Chondrocyte (in vitro differentiated cells): Measurements from ENCODE around the gene BCL2L1. TPM values are rescaled to one million over a fixed set of nuclear protein-coding genes. Genes with fewer than 3 reads are reported as not detected.
A peak's percentile ranks its signal among the peaks of the same experiment; 100 is the strongest.

Experiments
- DNase-seq: peaks from one replicate; pipeline ENCODE4 v3.0.0; 2021; ENCODE audit warnings: mixed read lengths, low spot score
- H3K27ac Mint-ChIP-seq: one replicate; pipeline ENCODE4 v1.8.0; 2021; ENCODE audit warnings: mild to moderate bottlenecking, moderate library complexity, mixed read lengths; ENCODE audit not compliant: unreplicated experiment
- H3K27me3 Mint-ChIP-seq: 2 replicates; pipeline ENCODE4 v1.8.0; 2021; ENCODE audit warnings: low read depth, mixed read lengths
- H3K36me3 Mint-ChIP-seq: 2 replicates; pipeline ENCODE4 v1.8.0; 2021; ENCODE audit warnings: low read depth, mixed read lengths
- H3K4me1 Mint-ChIP-seq: 2 replicates; pipeline ENCODE4 v1.8.0; 2021; ENCODE audit warnings: low read depth, mild to moderate bottlenecking, mixed read lengths
- H3K4me3 Mint-ChIP-seq: one replicate; pipeline ENCODE4 v1.8.0; 2021; ENCODE audit warnings: mild to moderate bottlenecking, moderate library complexity, mixed read lengths; ENCODE audit not compliant: unreplicated experiment
- H3K9me3 Mint-ChIP-seq: 2 replicates; pipeline ENCODE4 v1.8.0; 2021; ENCODE audit warnings: low read depth, mixed read lengths
- CTCF ChIP-seq: fragments of 200-600 bp; sonication (generic); IDR thresholded peaks from 2 replicates; pipeline ENCODE4 v1.5.0; 2021; ENCODE audit warnings: antibody characterized with exemption, mild to moderate bottlenecking, moderate library complexity
- total RNA-seq: library from RNA; stranded (reverse); gene quantifications from 3 replicates; pipeline ENCODE4 v1.2.1, GENCODE V29; 2021

The BCL2L1 gene
- total RNA-seq, 1 donor from 2014 or later, result 90.7 TPM

DNA sequence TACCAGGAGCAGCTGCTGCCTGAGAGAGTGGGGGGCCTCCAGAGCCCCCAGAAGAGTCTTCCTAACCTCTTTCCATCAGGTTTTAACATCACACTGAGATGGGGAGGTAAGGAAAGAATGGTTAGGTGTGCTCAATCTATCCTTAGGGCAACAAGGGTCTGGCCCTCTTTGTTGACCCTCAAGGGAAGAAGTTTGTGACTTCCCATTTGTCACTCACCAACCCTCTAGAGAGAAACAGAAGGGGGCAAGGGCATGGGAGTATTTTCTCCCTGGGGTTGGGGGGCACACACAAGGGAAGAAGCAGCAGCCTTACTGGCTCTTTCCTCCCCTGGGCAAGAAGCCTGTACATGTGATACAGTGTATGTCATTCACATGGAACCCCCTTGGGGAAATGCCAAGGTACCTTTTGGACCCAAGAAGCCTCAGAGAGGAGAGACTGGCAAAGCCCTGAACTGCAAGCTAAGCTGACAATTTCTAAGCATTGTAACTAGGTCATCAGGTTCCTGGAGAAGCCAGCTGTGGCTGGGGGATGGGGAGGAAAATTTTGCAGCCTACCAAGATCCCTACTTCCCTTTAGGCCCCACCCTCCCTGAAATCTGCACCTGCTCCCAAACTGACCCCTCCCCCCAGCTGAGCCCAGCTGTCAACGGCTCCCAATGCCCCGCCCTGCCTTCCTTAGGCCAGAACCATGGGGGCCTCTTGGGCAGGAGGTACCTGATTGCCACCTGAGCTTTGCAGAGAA is 14.5 kb downstream of the BCL2L1 start:
- Mint-ChIP-seq H3K27ac (peak overlapping the region; percentile 65), H3K36me3 (peaks cover 20% of the 10 kb centered on the region), H3K27me3 (no peaks in the 10 kb centered on the region), H3K4me1 (peaks cover 65% of the 10 kb centered on the region), H3K9me3 (no peaks in the 10 kb centered on the region), H3K4me3 (no peak overlapping the region)
- no peak for TF ChIP-seq CTCF
- no peak for DNase-seq

DNA sequence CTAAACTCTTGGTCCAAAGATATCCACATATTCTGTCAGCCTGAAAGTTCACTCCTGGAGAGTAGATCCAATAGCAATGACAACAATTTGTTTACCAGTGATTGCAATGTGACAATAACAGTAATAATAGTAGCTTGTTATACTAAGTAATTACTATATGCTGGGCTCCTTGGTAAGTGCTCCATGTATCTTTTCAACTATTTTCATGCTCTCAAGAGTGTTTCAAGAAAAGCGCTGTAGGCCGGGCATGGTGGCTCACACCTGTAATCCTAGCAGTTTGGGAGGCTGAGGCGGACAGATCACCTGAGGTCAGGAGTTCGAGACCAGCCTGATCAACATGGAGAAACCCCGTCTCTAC is 15.4 kb downstream of the BCL2L1 start:
- H3K27me3 Mint-ChIP-seq, result no peaks in the 10 kb centered on the region
- no peak for DNase-seq
- H3K36me3 Mint-ChIP-seq, result peaks cover 20% of the 10 kb centered on the region
- no peak overlapping the region for H3K4me3 Mint-ChIP-seq
- no peak for TF ChIP-seq CTCF
- H3K27ac Mint-ChIP-seq, result no peak overlapping the region
- no peaks in the 10 kb centered on the region for H3K9me3 Mint-ChIP-seq
- H3K4me1 Mint-ChIP-seq, result peaks cover 56% of the 10 kb centered on the region

DNA sequence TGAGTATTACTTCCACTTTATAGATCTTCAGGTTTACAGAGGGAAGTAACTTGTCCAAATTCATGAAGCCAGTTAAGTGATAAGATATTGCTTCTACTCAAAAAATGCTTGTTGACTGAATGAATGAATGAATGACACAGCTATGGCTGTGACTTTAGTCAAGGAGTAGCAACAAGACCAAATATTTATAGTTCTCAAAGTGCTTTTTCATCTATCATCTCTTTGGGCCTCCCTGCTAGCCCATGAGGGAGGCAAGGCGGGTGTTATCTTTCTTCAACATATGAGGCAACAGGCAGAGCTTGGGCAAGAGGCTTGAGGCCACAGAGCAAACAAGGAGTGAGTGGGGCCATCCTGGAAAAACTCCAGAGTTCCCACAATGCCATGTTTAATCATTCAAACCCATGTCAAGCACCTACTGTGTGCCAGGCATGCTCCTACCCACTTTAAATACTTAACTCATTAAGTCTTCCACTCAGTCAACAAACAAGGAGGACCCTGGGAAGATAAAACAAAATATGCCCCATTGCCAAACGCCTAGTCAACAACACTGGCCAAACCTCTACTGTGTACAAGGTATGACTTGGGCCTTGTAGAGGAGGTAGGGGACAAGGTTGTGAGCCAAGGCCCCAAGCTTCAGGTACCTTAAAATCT is 15.9 kb downstream of the BCL2L1 start:
- H3K4me1 Mint-ChIP-seq, result peaks cover 55% of the 10 kb centered on the region
- TF ChIP-seq CTCF, result no peak
- H3K36me3 Mint-ChIP-seq, result peaks cover 24% of the 10 kb centered on the region
- H3K27ac Mint-ChIP-seq, result peak overlapping the region; percentile 57
- no peaks in the 10 kb centered on the region for H3K27me3 Mint-ChIP-seq
- no peaks in the 10 kb centered on the region for H3K9me3 Mint-ChIP-seq
- no peak for DNase-seq
- no peak overlapping the region for H3K4me3 Mint-ChIP-seq

DNA sequence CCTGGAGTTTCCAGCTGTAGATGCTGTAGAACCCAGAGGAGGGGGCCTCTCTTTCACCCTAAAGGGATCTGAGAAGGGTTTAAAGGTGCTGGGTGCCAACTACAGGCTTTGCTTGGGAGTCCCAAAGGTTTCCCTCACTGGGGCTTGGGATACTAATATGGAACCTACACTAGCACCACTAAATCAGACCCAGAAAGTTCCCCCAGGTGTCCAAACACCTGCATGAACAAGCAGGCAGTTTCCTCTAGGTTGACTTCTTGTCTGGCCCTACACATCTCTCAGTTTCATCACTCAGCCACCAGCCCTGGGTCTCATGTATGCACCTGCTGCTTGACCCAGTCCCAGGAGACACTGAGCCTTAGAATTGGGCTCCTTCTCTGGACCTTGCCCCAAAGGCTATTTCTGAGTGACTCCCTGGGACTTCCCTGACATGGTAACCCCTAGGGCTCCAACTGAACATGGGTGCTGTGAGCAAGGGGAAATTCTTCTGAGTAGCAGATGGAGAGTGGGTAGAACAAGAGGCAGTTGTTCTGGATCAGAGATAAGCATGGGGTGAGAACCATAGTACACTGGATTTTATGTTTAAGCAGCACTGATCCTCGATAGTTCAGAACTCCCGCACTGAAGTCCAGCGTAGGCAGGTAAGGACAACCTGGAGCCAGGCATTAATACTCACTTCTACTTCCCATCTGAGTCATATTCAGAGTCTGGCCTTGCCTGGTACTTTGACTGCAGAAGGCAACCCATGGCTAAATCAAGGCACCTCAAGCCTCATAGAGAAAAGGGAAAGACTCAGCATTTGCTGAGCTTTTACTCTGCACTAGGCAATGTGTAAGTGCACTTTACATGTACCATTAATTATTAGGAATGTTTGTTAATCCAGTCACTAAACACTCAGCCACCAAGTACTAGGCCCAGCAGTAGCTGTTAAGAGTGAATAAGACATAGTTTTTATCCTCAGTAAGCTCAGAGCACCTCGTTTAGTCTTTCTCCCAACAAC is 16.8 kb downstream of the BCL2L1 start:
- Mint-ChIP-seq H3K4me3 (no peak overlapping the region), H3K27me3 (no peaks in the 10 kb centered on the region), H3K27ac (peak overlapping the region; percentile 8), H3K4me1 (peaks cover 50% of the 10 kb centered on the region), H3K36me3 (peaks cover 27% of the 10 kb centered on the region), H3K9me3 (no peaks in the 10 kb centered on the region)
- DNase-seq, result no peak
- no peak for TF ChIP-seq CTCF

DNA sequence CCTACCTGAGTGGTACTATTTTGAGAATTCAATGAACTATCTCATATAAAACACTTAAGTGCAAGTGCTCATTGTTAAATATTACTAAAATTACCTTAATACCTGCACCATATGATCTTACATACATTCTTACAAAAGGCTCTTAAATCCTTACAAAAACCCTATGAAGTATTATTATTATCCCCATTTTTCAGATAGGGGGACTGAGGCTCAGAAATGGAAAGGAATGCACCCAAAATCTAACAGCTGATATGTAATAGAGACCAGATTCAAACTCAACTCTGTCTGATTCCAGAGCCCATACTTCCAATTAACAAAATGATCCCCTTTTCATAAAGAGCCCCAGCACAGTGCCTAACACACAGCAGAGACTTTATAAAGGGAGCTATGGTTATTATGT is 17.5 kb downstream of the BCL2L1 start:
- Mint-ChIP-seq H3K27me3 (no peaks in the 10 kb centered on the region), H3K4me3 (no peak overlapping the region), H3K36me3 (peaks cover 29% of the 10 kb centered on the region), H3K9me3 (no peaks in the 10 kb centered on the region), H3K27ac (peak overlapping the region; percentile 24), H3K4me1 (peaks cover 49% of the 10 kb centered on the region)
- no peak for TF ChIP-seq CTCF
- no peak for DNase-seq
